SK-N-MC (cell line): Measurements from ENCODE around the gene ISM1.

Source experiments
- DNase-seq: peaks from one replicate; pipeline ENCODE4 v3.0.0-alpha.2; 2011; ENCODE audit warnings: low read depth, low spot score
- H3K27ac ChIP-seq: fragments of 200-600 bp; sonication (generic); 2 replicates; pipeline ENCODE4 v1.5.1; 2016; ENCODE audit warnings: mixed run types
- H3K36me3 ChIP-seq: fragments of 200-600 bp; sonication (generic); 2 replicates; pipeline ENCODE4 v1.6.1; 2017; ENCODE audit warnings: antibody characterized with exemption, low read length, mixed read lengths; ENCODE audit not compliant: insufficient read depth
- H3K4me3 ChIP-seq: fragments of 200-600 bp; sonication (generic); 2 replicates; pipeline ENCODE4 v1.5.1; 2016
- H3K9ac ChIP-seq: fragments of 200-600 bp; sonication (generic); 2 replicates; pipeline ENCODE4 v1.8.0; 2017; ENCODE audit warnings: mixed run types, mixed read lengths; ENCODE audit not compliant: insufficient read length
- H3K9me3 ChIP-seq: fragments of 200-600 bp; sonication (generic); 2 replicates; pipeline ENCODE4 v1.6.1; 2017; ENCODE audit warnings: low read depth, mild to moderate bottlenecking, antibody characterized with exemption, low read length, moderate library complexity, mixed read lengths
- EZH2 ChIP-seq: fragments of 200-600 bp; sonication (generic); IDR thresholded peaks from one replicate; pipeline ENCODE4 v1.6.1; 2017; ENCODE audit warnings: antibody characterized with exemption
- FOXP2 ChIP-seq: optimal IDR thresholded peaks from 2 replicates; pipeline ENCODE3; 2011; ENCODE audit warnings: mild to moderate bottlenecking, moderate library complexity; ENCODE audit not compliant: insufficient read depth; ENCODE audit errors: extremely low read length, control extremely low read depth
- POLR2AphosphoS5 ChIP-seq: IDR thresholded peaks from 2 replicates; pipeline ENCODE4 v1.6.1; 2012; ENCODE audit warnings: mild to moderate bottlenecking, low read depth, low read length, borderline replicate concordance

The ISM1 gene

GRCh38 chr20:13333036-13333435, 112.0 kb downstream of the ISM1 start:
- Histone ChIP-seq H3K27ac (no peak overlapping the region), H3K36me3 (no peaks in the 10 kb centered on the region), H3K9ac (no peak overlapping the region), H3K4me3 (no peak overlapping the region), H3K9me3 (no peaks in the 10 kb centered on the region)
- no peak for DNase-seq
- TF ChIP-seq FOXP2: no peak
- TF ChIP-seq EZH2: no peak
- no peak for TF ChIP-seq POLR2AphosphoS5

GRCh38 chr20:13333793-13334192, 112.7 kb downstream of the ISM1 start:
- Histone ChIP-seq H3K27ac (no peak overlapping the region), H3K4me3 (no peak overlapping the region), H3K9ac (no peak overlapping the region), H3K36me3 (no peaks in the 10 kb centered on the region), H3K9me3 (no peaks in the 10 kb centered on the region)
- no peak for DNase-seq
- TF ChIP-seq POLR2AphosphoS5: no peak
- TF ChIP-seq FOXP2: no peak
- TF ChIP-seq EZH2: no peak

GRCh38 chr20:13336308-13337089, 115.4 kb downstream of the ISM1 start:
- Histone ChIP-seq H3K9ac (no peak overlapping the region), H3K36me3 (no peaks in the 10 kb centered on the region), H3K4me3 (no peak overlapping the region), H3K27ac (no peak overlapping the region), H3K9me3 (no peaks in the 10 kb centered on the region)
- DNase-seq: no peak
- TF ChIP-seq POLR2AphosphoS5: no peak
- TF ChIP-seq FOXP2: no peak
- TF ChIP-seq EZH2: no peak

GRCh38 chr20:13337090-13337784, 116.2 kb downstream of the ISM1 start:
- no peaks in the 10 kb centered on the region for H3K9me3 ChIP-seq
- no peak overlapping the region for H3K27ac ChIP-seq
- H3K4me3 ChIP-seq: no peak overlapping the region
- TF ChIP-seq FOXP2 (no peak), POLR2AphosphoS5 (no peak), EZH2 (no peak)
- H3K36me3 ChIP-seq: no peaks in the 10 kb centered on the region
- no peak for DNase-seq
- H3K9ac ChIP-seq: no peak overlapping the region

- H3K9ac ChIP-seq: no peak overlapping the region
- H3K27ac ChIP-seq: no peak overlapping the region
- no peak for DNase-seq
- no peaks in the 10 kb centered on the region for H3K36me3 ChIP-seq
- no peaks in the 10 kb centered on the region for H3K9me3 ChIP-seq
- TF ChIP-seq EZH2 (no peak), FOXP2 (no peak), POLR2AphosphoS5 (no peak)
- no peak overlapping the region for H3K4me3 ChIP-seq
Observed at GRCh38 chr20:13338097-13338661, 117.1 kb downstream of the ISM1 start.

- Histone ChIP-seq H3K27ac (no peak overlapping the region), H3K4me3 (no peak overlapping the region), H3K9me3 (no peaks in the 10 kb centered on the region), H3K36me3 (no peaks in the 10 kb centered on the region), H3K9ac (no peak overlapping the region)
- TF ChIP-seq FOXP2 (no peak), EZH2 (no peak), POLR2AphosphoS5 (no peak)
- no peak for DNase-seq
Observed at GRCh38 chr20:13338999-13339411, 117.9 kb downstream of the ISM1 start.

- no peak for DNase-seq
- Histone ChIP-seq H3K9me3 (no peaks in the 10 kb centered on the region), H3K27ac (no peak overlapping the region), H3K4me3 (no peak overlapping the region), H3K36me3 (no peaks in the 10 kb centered on the region), H3K9ac (no peak overlapping the region)
- TF ChIP-seq POLR2AphosphoS5: no peak
- no peak for TF ChIP-seq FOXP2
- TF ChIP-seq EZH2: no peak
Observed at GRCh38 chr20:13340088-13340487, 119.0 kb downstream of the ISM1 start.

GRCh38 chr20:13341737-13342393, 120.8 kb downstream of the ISM1 start:
- Histone ChIP-seq H3K4me3 (no peak overlapping the region), H3K9ac (no peak overlapping the region), H3K36me3 (no peaks in the 10 kb centered on the region), H3K9me3 (no peaks in the 10 kb centered on the region), H3K27ac (no peak overlapping the region)
- TF ChIP-seq POLR2AphosphoS5: no peak
- DNase-seq: no peak
